ENCODE measurements around the gene NFKBIA.
"Not testable (repeated sequence)": the region's sequence is repeated elsewhere in the genome, so short reads cannot be mapped to it uniquely, and the experiment has no call there.

Gene NFKBIA, protein sequence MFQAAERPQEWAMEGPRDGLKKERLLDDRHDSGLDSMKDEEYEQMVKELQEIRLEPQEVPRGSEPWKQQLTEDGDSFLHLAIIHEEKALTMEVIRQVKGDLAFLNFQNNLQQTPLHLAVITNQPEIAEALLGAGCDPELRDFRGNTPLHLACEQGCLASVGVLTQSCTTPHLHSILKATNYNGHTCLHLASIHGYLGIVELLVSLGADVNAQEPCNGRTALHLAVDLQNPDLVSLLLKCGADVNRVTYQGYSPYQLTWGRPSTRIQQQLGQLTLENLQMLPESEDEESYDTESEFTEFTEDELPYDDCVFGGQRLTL

DNA sequence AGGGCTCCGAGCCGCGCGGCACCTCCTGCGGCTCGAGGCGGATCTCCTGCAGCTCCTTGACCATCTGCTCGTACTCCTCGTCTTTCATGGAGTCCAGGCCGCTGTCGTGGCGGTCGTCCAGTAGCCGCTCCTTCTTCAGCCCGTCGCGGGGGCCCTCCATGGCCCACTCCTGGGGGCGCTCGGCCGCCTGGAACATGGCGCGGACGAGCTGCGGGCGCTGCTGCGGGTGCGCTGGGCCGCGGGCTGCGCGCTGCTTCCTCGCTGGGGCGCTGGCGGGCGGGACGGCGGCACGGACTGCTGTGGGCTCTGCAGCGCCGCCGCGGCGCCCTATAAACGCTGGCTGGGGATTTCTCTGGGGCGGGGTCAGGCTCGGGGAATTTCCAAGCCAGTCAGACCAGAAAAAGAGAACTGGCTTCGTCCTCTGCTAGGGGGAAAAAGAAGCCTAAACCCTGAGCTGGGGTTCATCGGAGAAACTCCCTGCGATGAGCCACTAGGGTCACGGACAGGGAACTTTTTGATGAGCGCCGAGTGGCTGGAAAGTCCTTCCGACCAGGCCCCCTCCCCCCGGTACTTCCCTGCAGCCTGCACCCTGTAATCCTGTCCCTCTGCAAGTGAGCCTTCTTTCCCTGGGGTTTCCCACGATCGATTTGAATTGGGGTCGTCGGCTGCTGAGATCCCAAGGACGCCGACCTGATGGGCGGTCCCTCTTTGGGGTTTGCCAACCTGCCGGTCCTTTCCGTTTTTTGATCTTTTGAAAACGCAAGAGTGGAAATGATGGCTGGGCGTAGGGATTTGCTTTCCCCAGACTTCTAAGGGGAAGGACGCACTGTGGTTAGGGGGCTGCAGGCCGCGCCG, at the start of gene NFKBIA:
Gene NFKBIA, minus strand, starts transcription at position 301 of the 855 bp plus-strand sequence. Its CDS starts 105 bp downstream, at position 196.
- no peak for DNase-seq

DNA sequence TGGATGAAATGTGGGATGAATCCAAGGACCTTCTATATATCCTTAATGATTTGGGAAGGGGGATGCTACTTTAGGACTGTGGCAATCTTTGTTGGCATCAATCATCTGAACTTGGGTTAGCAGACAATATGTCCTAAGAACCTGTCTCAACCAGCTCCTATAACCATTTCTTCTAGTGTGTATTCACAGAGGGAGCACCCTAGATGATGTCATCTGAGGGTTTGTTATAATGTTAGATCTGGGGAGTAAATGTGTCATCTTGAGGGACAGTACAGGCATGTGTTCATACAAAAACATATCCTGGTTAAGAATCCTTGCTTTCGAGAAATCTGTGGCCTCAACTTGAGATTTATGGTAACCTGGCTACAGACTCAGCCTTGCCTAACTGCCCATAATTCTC, 41.9 kb upstream of the NFKBIA start:
- DNase-seq, result no peak

DNA sequence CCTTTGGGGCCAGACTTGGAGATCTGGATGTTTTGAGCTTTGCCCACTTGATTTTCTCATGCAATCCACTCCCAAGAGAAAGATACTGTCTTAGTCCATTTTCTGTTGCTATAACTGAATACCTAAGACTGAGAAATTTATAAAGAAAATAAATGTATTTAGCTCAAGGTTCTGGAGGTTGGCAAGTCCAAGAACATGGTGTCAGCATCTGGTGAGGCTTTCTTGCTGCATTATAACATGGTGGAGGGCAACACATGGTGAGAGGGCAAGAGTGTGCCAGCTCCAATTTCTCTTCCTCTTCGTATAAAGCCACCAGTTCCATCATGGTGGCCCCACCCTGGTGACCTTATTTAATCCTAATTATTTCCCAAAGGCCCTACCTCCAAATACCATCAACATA, 39.6 kb upstream of the NFKBIA start:
- no peak for DNase-seq

DNA sequence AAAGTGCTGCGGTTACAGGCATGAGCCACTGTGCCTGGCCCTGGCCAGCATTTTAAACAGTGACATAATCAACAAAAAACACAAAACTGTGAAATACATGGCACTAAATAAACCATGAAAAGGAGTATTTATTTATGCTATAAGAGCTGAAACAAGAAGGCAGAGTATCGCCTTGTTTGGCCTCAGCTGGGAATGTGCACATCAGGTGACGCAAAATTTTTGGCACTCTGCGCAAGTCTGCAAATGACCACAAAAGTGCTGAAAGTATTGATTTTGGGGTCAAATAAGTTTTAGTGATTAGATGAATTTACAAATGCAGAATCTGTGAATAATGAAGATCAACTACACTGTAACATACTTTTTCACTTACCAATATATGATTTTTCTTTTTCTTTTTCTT, 36.6 kb upstream of the NFKBIA start:
- DNase-seq, result no peak

DNA sequence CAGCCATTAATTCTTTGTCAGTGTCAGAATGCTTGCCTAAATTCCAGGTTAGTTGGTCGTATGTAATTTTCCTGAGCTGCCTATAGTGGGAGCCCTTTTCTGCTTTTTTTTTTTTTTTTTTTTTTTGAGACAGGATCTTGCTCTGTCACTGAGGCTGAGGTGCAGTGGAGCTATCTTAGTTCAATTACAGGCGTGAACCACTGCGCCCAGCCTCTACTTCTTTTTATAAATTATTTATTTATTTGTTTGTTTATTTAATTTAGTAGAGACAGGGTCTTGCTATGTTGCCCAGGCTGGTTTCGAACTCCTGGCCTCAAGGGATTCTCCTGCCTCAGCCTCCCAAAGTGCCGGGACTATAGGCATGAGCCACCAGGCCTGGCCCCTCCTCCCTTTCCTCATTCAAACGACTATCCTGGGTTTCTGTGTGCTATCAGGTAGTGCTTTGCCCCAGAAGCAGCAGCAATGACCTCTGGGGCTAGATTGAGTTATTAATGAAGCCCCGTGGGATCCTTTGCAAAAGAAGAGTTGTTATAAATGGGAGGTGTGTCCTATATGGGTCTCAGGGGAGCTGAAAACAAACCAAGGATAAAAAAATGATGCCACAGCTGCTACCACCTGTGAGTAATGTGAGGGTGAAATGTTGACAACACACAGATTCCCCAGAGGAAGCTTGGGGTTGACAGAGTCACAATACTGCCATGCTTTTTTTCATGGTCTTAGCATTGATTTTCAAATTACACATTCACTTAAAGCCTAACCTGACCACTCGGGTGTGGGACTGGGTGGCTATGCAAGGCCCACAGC, 34.6 kb upstream of the NFKBIA start:
- no peak for DNase-seq

DNA sequence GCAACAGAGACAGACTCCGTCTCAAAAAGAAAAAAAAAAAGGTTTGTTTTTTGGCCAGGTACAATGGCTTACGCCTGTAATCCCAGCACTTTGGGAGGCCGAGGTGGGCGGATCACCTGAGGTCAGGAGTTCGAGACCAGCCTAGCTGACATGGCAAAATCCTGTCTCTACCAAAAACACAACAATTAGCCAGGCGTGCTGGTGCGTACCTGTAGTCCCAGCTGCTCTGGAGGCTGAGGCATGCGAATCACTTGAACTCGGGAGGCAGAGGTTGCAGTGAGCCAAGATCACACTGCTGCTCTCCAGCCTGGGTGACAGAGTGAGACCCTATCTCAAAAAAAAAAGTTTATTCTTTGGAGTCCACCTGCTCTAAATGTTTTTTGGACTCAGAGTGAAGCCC, 33.9 kb upstream of the NFKBIA start:
- DNase-seq, result not testable (repeated sequence)

DNA sequence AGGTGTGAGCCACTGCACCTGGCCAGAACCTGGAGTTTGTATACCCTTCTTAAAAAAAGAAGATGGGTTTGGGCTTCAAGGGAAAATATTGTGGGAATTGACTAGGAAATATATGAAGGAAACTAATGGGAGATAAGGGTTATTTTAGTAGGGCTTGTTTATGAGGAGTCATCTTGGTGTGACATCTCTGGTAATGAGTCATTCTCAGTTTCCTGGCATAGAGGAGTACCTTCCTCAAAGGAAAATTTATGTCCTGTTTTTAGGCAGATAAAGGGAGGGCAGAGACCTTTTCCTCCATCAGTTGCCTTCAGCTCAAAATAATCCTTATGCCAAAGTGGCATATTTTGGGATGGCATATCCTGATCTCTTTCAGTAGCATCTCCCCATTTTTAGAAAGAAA, 30.6 kb upstream of the NFKBIA start:
- DNase-seq, result no peak

DNA sequence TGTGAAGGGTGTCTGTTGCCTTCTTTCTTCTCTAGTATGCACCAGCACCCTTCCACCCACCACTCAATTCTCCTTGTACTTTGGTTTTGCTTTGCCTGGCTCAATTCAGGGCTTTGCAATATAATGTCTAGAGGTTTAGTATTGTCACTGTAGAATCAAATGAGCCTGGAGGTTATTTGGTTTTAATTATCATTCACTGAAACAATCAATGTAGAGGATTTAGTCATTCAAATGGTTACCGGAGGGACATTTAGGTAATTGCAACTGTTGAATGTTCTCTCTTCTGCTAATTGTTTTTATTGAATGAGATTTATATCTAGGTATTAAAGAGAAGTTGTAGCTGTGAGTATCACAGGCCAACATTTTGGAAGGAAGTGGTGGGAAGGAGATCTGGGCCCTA, 29.3 kb upstream of the NFKBIA start:
- no peak for DNase-seq

DNA sequence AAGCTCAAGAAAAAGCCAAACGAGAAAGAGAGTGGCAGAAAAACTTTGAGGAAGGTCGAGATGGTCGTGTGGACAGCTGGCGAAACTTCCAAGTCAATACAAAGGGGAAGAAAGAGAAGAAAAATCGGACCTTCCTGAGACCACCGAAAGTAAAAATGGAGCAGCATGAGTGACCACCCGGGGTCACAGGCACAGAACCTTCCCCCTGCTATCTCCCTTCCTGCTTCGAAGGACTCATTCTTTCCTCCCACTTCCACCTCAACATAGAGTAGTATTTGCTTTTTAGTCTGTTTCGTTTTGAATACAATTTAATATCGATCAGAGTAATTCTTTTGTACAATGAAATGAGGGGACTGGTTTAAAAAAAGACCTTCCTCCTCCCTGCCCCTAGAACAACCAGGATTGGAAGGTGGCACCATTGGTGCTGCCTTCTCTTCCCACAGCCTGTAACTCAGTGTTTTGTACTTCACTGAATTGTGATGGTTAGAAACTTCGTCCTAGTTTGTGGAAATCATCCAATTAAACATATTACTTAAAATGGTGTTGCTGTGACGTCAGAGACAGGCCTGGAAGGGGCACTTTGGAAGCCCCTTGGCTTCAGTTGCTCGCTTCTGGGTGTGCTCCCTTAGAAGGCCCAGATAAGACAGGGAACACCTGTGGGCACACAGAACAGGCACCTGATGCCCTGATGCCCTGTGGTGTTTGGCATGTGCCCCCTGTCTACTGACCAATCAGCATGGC, 26.1 kb upstream of the NFKBIA start:
- DNase-seq, result no peak

DNA sequence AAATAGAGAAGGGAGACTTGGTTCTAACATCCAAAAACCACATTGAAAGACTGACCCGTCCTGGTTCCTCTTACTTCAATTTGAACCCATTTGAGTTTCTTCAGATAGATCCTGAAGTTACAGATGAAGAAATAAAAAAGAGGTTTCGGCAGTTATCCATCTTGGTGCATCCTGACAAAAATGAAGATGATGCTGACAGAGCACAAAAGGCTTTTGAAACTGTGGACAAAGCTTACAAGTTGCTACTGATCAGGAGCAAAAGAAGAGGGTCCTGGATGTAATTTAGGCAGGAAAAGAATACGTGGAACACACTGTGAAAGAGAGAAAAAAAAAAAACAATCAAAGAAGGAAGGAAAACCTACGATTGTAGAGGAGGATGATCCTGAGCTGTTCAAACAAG, 25.4 kb upstream of the NFKBIA start:
- no peak for DNase-seq

DNA sequence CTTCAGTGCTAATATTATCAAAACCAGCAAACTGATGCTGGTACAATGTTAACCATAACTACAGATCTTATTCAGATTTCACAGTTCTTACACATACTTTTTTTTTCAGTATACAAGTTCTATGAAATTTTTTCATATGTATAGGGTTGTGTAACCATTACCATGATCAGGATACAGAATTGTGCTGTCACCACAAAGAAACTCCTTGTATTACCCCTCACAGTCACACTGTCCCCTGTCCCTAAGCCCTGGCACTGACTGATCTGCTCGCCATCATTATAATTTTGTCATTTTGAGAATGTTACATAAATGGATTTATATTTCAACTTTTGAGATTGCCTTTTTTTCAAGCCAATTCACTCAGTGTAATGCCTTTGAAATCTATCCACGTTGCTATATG, 21.3 kb upstream of the NFKBIA start:
- DNase-seq, result no peak

DNA sequence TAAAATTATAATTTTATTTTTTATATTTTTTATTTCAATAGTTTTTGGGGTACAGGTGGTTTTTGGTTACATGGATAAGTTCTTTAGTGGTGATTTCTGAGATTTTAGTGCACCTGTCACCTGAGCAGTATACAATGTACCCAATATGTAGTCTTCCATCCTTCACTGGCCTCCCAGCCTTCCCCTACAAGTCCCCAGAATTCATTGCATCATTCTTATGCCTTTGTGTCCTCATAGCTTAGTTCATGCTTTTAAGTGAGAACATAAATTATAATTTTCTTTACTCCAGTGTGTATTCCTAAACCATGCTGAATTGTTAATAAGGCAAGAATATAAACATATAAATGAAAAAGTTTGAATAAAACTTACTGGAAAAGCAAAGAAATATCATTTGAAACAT, 19.1 kb upstream of the NFKBIA start:
- DNase-seq, result no peak

DNA sequence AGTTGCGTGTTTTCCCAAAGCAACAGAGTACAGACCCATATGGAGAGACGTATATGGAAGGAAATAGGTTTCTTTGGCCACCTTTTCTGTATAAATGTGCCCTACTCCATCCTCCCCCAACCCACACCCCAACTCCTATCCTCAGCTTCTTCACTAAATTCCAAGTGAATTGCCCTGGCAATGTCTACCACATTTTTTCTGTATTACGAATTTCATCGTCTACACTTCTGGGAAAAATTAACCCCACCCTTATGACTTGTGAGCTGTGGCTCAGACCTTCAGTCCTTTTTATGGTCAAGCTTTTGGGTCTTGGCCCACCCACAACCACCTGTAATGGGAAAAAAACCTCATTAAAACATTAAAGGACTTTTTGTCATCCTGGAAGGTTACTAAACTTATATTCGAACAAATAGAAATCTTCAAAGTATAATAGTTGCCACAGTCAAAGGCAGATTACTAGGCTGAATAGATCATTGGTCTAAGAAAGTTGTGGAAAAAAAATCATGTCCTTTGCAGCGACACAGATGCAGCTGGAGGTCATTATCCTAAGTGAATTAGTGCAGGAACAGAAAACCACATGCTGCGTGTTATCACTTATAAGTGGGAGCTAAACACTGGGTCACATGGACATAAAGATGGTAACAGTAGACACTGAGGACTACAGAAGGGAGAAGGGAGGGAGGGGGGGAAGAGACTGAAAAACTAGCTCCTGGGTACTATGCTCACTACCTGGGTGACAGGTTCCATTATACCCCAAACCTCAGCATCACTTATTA, 15.7 kb upstream of the NFKBIA start:
- no peak for DNase-seq

DNA sequence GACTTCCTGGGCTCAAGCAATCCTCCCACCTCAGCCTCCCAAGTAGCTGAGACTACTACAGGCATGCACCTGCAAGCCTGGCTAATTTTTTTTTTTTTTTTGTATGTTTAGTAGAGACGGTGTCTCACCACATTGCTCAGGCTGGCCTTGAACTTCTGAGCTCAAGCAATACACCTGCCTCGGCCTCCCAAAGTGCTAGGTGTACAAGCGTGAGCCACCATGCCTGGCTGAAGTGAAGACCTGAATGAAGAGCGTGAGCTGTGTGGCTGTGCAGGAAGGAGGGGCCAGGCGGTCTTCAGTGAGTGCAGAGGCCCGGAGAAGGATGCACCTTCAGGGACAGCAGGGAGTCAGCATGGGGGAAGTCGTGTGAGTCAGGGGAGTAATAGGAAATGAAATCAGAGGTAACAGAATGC, 14.9 kb upstream of the NFKBIA start:
- no peak for DNase-seq

DNA sequence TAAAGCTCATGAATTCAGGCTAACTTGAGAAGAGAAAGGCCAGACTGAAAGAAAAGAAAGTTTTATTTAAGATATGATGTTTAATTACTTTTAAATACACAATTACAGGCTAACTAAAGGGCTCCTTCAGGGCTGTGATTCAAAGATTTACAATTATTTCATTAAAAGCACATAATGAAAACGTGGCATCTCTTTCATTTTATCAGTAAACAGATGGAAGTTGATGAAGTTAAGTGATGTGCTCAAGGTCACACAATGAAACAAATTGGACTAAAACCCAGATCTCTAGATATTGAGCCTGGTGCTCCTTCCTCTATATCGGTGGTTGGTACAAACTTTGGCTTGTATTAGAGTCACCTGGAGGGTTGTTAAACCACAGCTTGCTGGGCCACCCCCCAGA, 13.5 kb upstream of the NFKBIA start:
- DNase-seq, result no peak

DNA sequence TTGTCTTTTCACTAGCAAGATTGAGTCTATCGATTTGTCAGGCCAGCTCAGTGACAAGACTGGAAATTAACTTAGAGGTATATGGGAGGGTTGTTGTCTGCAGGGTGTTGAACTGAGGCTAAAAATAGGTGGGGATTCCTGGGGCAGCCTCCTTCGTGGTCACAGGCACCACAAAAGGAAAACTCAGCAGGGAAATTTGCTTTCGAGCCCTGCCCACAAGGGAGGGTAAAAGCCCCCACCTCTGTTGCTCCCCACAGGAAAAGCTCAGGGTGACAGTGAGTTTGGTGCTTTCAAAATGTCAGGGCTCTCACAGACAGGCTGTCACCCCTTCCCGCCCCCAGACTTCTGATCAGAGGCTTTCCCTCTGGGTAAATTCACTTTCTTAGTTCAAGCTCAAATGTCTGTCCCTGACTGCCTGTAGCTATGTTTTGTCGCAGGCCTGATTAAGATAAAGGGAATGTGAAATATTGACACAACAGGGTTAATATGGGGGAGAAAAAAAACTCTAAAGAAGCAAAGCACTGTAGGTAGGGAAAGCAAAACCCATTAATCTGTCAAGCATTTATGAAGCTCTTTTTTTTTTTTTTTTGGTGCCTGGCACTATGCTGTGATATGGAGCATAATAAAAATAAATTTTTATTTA, 11.7 kb upstream of the NFKBIA start:
- DNase-seq, result no peak

DNA sequence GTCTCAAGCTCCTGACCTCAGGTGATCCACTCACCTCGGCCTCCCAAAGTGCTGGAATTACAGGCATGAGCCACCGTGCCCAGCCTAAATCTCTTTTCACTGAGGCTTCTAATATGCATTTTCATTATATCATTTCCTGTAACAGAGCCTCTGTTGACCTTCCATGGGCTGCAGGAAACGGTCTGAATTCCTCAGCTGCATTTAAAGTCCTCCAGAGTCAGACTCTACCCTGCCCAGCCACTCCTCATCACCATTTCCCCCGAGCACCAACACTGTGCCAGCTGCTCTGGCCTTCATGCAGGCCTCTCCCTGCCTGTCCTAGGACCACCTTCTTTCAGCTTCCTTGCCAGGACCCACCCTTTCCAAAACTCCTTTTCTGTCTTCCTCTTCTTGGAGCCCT, 9.8 kb upstream of the NFKBIA start:
- no peak for DNase-seq

DNA sequence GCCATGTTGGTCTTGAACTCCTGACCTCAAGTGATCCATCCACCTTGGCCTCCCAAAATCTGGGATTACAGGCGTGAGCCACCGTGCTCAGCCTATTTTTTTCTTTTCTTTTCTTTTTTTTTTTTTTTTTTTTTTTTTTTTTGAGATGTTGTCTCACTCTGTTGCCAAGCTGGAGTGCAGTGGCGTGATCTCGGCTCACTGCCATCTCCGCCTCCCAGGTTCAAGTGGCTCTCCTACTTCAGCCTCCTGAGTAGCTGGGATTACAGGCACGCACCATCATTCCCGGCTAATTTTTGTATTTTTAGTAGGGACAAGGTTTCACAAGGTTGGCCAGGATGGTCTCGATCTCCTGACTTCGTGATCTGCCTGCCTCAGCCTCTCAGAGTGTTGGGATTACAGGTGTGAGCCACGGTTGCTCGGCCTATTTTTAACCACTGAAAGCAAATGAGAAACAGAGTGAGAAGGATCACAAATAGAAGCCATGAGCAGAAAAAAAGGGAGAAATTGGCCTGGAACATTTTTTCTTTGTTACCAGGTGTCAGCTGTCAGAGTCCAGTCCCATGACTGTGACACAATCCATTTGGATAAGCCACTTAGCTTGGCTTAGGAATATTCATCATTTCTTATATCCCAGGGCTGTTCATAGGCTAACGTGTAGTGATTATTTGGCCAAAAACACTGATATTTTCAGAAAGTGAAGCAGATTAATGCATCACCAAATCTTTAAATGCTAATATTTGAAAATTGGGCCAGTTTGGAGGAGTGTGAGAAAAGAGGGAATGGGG, 7.9 kb upstream of the NFKBIA start:
- DNase-seq, result no peak

DNA sequence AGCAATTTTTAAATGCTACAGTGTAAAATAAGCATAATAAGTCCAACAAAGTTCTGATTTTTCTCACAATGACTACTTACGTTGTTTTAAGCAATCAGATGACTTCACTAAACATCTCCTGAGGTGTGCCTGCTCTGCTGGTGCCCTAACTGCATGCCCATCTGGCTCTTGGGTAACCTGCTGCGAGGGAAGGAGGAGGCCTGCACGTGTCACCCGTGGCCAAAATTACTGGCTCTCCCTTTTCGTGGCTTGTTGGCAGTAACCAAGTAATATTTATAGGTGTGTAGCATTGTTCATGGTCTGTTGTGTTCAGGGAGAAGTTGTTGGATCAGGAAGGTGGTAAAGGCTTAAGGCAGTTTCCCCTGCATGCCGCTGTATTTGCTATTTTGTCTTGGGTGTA, 6.3 kb upstream of the NFKBIA start:
- DNase-seq, result no peak

DNA sequence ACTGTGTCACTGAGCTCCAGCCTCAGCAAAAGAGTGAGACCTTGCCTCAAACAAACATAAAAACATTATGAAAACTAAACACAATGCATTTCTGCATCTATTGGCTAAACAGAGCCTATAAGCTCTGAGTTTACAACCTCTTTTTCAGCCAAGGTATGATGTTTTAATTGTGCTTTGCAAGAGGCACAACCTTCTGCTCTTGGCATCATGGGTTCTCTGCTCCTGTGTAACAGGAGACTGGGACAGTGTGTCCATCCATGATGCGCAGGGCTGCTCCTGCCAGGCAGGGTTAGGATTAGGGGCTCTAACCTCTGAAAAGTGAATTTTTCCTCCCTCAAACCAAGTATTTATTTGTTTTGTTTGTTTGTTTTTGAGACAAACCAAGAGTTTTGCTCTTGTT, 5.0 kb upstream of the NFKBIA start:
- no peak for DNase-seq

DNA sequence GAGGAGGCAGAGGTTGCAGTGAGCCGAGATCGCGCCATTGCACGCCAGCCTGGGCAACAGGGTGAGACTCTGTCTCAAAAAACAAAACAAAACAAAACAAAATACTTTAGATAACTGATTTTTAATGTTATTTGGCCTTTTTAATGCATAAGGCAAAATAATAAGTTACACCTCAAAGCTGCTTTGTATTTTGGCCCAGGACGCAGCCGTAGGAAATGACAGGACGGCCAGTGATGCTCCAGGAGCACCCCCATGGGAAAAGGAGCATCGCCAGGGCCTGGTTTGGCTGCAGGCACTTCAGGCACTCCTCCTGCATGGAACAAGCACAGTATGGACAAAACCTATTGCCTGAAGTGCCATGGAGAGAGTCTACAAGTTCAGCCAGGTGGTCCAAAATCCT, 3.5 kb upstream of the NFKBIA start:
- DNase-seq, result no peak

All from cortex of kidney (tissue), 1 donor.